K562 (cell line): ENCODE measurements around the gene SEPHS2. TPM values are rescaled to one million over a fixed set of nuclear protein-coding genes. Genes with fewer than 3 reads are reported as not detected.
A peak's percentile ranks its signal among the peaks of the same experiment; 100 is the strongest.

ENCODE experiments used
- ATAC-seq: fragments of 200-7000 bp; cut with Tn5 transposase; 3 replicates; pipeline ENCODE4 v1.9.1; 2020; ENCODE audit warnings: moderate library complexity
- BruUV-seq: library from RNA; stranded (reverse); fragments of 400-500 nt; replicated peaks from 2 replicates; lab custom pipeline; 2021; lab: Mats Ljungman, UMichigan
- CTCF ChIA-PET: fragments of 300-600 bp; formaldehyde crosslinking; extraction: SDS; loops from one replicate; lab custom pipeline; 2021; ENCODE audit warnings: low intra/inter-chr PET ratio; lab: Yijun Ruan, JAX
- POLR2A ChIA-PET: fragments of 300-600, 350-650 bp; sonication (Branson Sonifier 250); formaldehyde crosslinking; extraction: SDS; loops from one replicate; lab custom pipeline; 2021; ENCODE audit warnings: antibody characterized with exemption, inconsistent platforms; lab: Yijun Ruan, JAX
- DNase-seq, 4 experiments: peaks; one replicate each; pipeline versions ENCODE4 v3.0.0 to v3.0.0-alpha.2; 2011 to 2018; ENCODE audit warnings: low spot score in 3 of 4, mixed read lengths in 3 of 4; ENCODE audit errors: extremely low read depth in 1 of 4
- FAIRE-seq: peaks from 2 replicates; lab custom pipeline; 2011; peaks lifted over from hg19 to GRCh38; lab: Jason Lieb, UNC
- H2AFZ ChIP-seq: 2 replicates; pipeline ENCODE4 v1.6.0; 2011; ENCODE audit warnings: low read depth, low read length, control low read depth, inconsistent platforms
- H3K27ac ChIP-seq: fragments of 200-600 bp; 3 replicates; pipeline ENCODE4 v1.8.0; 2011; ENCODE audit warnings: low read depth, mild to moderate bottlenecking, control low read depth, inconsistent platforms, low read length, moderate library complexity, mixed read lengths; ENCODE audit errors: extremely low read depth
- H3K27me3 ChIP-seq, 2 experiments: fragments of 300-600 bp in 1 of 2; 2 replicates in 1 of 2; 3 replicates in 1 of 2; pipeline versions ENCODE4 v1.6.0 to v1.8.0; 2011; ENCODE audit warnings: inconsistent platforms in 2 of 2, low read length in 2 of 2, mild to moderate bottlenecking in 1 of 2, mixed read lengths in 1 of 2, moderate library complexity in 1 of 2; ENCODE audit not compliant: control insufficient read depth in 2 of 2, insufficient read depth in 2 of 2
- H3K36me3 ChIP-seq: fragments of 300-600 bp; 3 replicates; pipeline ENCODE4 v1.8.0; 2011; ENCODE audit warnings: mild to moderate bottlenecking, low read length, inconsistent platforms; ENCODE audit not compliant: control insufficient read depth, insufficient read depth
- H3K4me1 ChIP-seq, 2 experiments: fragments of 200-600 bp in 1 of 2; replicated peaks in 1 of 2; 2 replicates in 1 of 2; 3 replicates in 1 of 2; pipeline versions ENCODE4 v1.5.1 to v1.8.0; 2011; ENCODE audit warnings: inconsistent platforms in 2 of 2, low read length in 2 of 2, mild to moderate bottlenecking in 1 of 2, mixed read lengths in 1 of 2, moderate library complexity in 1 of 2; ENCODE audit not compliant: control insufficient read depth in 2 of 2, insufficient read depth in 2 of 2
- H3K4me2 ChIP-seq: 2 replicates; pipeline ENCODE4 v1.6.1; 2011; ENCODE audit warnings: low read length, control low read depth, inconsistent platforms, mixed read lengths; ENCODE audit not compliant: insufficient read depth
- H3K4me3 ChIP-seq: fragments of 200-600 bp; sonication (generic), shearing (Covaris generic); 2 replicates; pipeline ENCODE4 v1.5.1; 2016; ENCODE audit warnings: control low read depth, inconsistent platforms
- H3K79me2 ChIP-seq: fragments of 200-600 bp; 3 replicates; pipeline ENCODE4 v1.8.0; 2011; ENCODE audit warnings: low read length, inconsistent platforms; ENCODE audit not compliant: control insufficient read depth, insufficient read depth
- H3K9ac ChIP-seq, 2 experiments: 2 replicates each; pipeline versions ENCODE4 v1.6.0 to v1.6.1; 2011; ENCODE audit warnings: low read depth in 2 of 2, low read length in 2 of 2, control low read depth in 1 of 2, inconsistent platforms in 1 of 2, mild to moderate bottlenecking in 1 of 2, mixed read lengths in 1 of 2; ENCODE audit not compliant: insufficient read depth in 1 of 2
- H3K9me1 ChIP-seq: one replicate; pipeline ENCODE4 v1.6.0; 2011; ENCODE audit warnings: inconsistent platforms, mild to moderate bottlenecking, low read length, moderate library complexity; ENCODE audit not compliant: control insufficient read depth, insufficient read depth
- H3K9me3 ChIP-seq: replicated peaks from 2 replicates; pipeline ENCODE4 v1.5.1; 2011; ENCODE audit warnings: low read depth, low read length, inconsistent platforms; ENCODE audit not compliant: control insufficient read depth, insufficient read depth
- H4K20me1 ChIP-seq: replicated peaks from 2 replicates; pipeline ENCODE4 v1.6.1; 2011; ENCODE audit warnings: low read length, inconsistent platforms, mixed read lengths; ENCODE audit not compliant: control insufficient read depth, insufficient read depth
- ARID4B ChIP-seq: sonication (generic); formaldehyde crosslinking; IDR thresholded peaks from 2 replicates; pipeline ENCODE4 v1.8.0; 2022; ENCODE audit warnings: mild to moderate bottlenecking, missing genetic modification reagents
- CEBPB ChIP-seq: fragments of 450-650 bp; IDR thresholded peaks from 2 replicates; pipeline ENCODE4 v1.6.1; 2016; ENCODE audit warnings: missing genetic modification characterization, missing compliant biosample characterization
- FIP1L1 ChIP-seq: fragments of 200-400 bp; formaldehyde crosslinking; IDR thresholded peaks from 2 replicates; pipeline ENCODE4 v1.6.1; 2018; ENCODE audit warnings: mild to moderate bottlenecking, low read depth, low read length; ENCODE audit not compliant: poor library complexity, severe bottlenecking
- FOS ChIP-seq: IDR thresholded peaks from 3 replicates; pipeline ENCODE4 v1.6.1; 2011; ENCODE audit not compliant: insufficient read length; ENCODE audit errors: extremely low read depth
- FOSL1 ChIP-seq: fragments of 200-800 bp; sonication (Bioruptor generic); conservative IDR thresholded peaks from 2 replicates; pipeline ENCODE4 v1.6.1; 2016; ENCODE audit warnings: missing genetic modification characterization, missing compliant biosample characterization
- KAT7 ChIP-seq: sonication (generic); formaldehyde crosslinking; IDR thresholded peaks from 2 replicates; pipeline ENCODE4 v1.8.0; 2022; ENCODE audit warnings: missing genetic modification reagents, mild to moderate bottlenecking, borderline replicate concordance
- KDM1A ChIP-seq, 2 experiments: fragments of 450-650 bp; IDR thresholded peaks; 2 replicates each; pipeline ENCODE4 v1.6.1; 2016; ENCODE audit warnings: mild to moderate bottlenecking in 2 of 2
- MXI1 ChIP-seq: IDR thresholded peaks from 2 replicates; pipeline ENCODE4 v1.6.1; 2011; ENCODE audit warnings: low read depth, mild to moderate bottlenecking, improper control_type of control experiment, low read length
- NKRF ChIP-seq: fragments of 450-650 bp; IDR thresholded peaks from 2 replicates; pipeline ENCODE4 v1.6.1; 2016; ENCODE audit warnings: borderline replicate concordance
- TAF7 ChIP-seq: fragments of 450-650 bp; IDR thresholded peaks from 2 replicates; pipeline ENCODE4 v1.6.1; 2016; ENCODE audit warnings: missing genetic modification characterization, missing compliant biosample characterization
- TAL1 ChIP-seq: fragments of 450-650 bp; IDR thresholded peaks from 2 replicates; pipeline ENCODE4 v1.6.1; 2016; ENCODE audit warnings: mild to moderate bottlenecking
- ZBTB12 ChIP-seq: fragments of 250-450 bp; sonication (Bioruptor Pico); IDR thresholded peaks from 2 replicates; pipeline ENCODE4 v1.4.0; 2020
- ZNF589 ChIP-seq: fragments of 200-800 bp; sonication (Bioruptor generic); IDR thresholded peaks from 2 replicates; pipeline ENCODE4 v1.6.1; 2016; ENCODE audit warnings: low read depth, missing genetic modification characterization, missing compliant biosample characterization
- WGBS: fragments of 100-300 bp; shearing (Covaris generic); methylation state at CpG from one replicate; pipeline ENCODE4 v1.1.6; 2016; ENCODE audit warnings: low coverage, mixed read lengths; ENCODE audit not compliant: insufficient coverage; ENCODE audit errors: missing lambda C conversion rate; 5-methylcytosine and 5-hydroxymethylcytosine counted together
- in situ Hi-C: fragments of 300-500 bp; cut with MboI; formaldehyde crosslinking; loops from 4 replicates; pipeline ENCODE4 v1.15.0; 2018; ENCODE audit warnings: inconsistent platforms, mixed read lengths
- intact Hi-C: fragments of 100-400 bp; cut with micrococcal nuclease; formaldehyde crosslinking; loops from 2 replicates; pipeline ENCODE4 v1.14.2; 2022
- polyA plus RNA-seq, 8 experiments: library from polyadenylated mRNA; depleted of rRNA in 4 of 8; stranded (reverse) in 5 of 8; unstranded in 3 of 8; fragments of >200 nt; fragmentation: Nextera tagmentation in 2 of 8; fragmentation: Illumina TruSeq in 1 of 8; extraction: Ambion mirVana in 2 of 8; extraction: Trizol in 1 of 8; gene quantifications; 2 replicates each; pipeline versions ENCODE4 v1.2.1 to v1.2.3, GENCODE V29; 2011 to 2014; ENCODE audit warnings: inconsistent platforms in 1 of 8, missing spikeins in 1 of 8
- total RNA-seq, 7 experiments: library from RNA; depleted of rRNA in 6 of 7; stranded (reverse); fragments of >200 nt in 6 of 7; fragmentation: Illumina TruSeq in 2 of 7; extraction: Trizol in 2 of 7; gene quantifications; 2 replicates each; pipeline versions ENCODE4 v1.2.1 to v1.2.3, GENCODE V29; 2011 to 2021; ENCODE audit warnings: low replicate concordance in 1 of 7

SEPHS2 gene
- total and polyA plus RNA-seq, 9 of the 15 experiments (the other 6 are each of a cell fraction or from before 2014, with no cell fraction given): 20.9 to 90.6 (median 43.4) TPM

- DNase-seq: no peak
- H3K9ac ChIP-seq: no peak overlapping the region
- POLR2A ChIA-PET: no interaction called here
- H3K4me2 ChIP-seq: no peak overlapping the region
- in situ Hi-C loops (no loop called here), intact Hi-C loops (no loop called here)
- no peaks in the 10 kb centered on the region for H3K27me3 ChIP-seq
- 0 out of 2 replicates have a peak overlapping the region, but pooled peaks have one; percentile 14 for H2AFZ ChIP-seq
- H3K36me3 ChIP-seq: no peaks in the 10 kb centered on the region
- no TSS peak for BruUV-seq
- peaks cover 0 to 5% of the 10 kb centered on the region in 2 experiments; a peak in 2 of 5 replicates for H3K4me1 ChIP-seq
- no peaks in the 10 kb centered on the region for H3K79me2 ChIP-seq
- H3K4me3 ChIP-seq: no peak overlapping the region
- no peak for ATAC-seq
- no peak overlapping the region for H3K27ac ChIP-seq
- H3K9me1 ChIP-seq: no peaks in the 10 kb centered on the region
- WGBS: 44% methylated on average over 7 of the region's 7 CpGs
- CTCF ChIA-PET: no interaction called here
- H4K20me1 ChIP-seq: no peaks in the 10 kb centered on the region
- peak; percentile 19 for FAIRE-seq
- H3K9me3 ChIP-seq: no peaks in the 10 kb centered on the region
- TF ChIP-seq NKRF (no peak), TAF7 (tag) (no peak), KDM1A (IDR thresholded peaks at IDR 0.05) (no peak), FIP1L1 (no peak), FOS (no peak), ZBTB12 (no peak), ARID4B (CRISPR knock-in tag) (no peak), KAT7 (CRISPR knock-in tag) (no peak), CEBPB (tag) (no peak), MXI1 (no peak), FOSL1 (tag) (no peak), TAL1 (no peak), ZNF589 (CRISPR knock-in tag) (no peak)
Observed at GRCh38 chr16:30485818-30486436, 40.3 kb upstream of the SEPHS2 start.
